Frontal cortex (tissue), 4 donors: Measurements from ENCODE around the gene AMZ2. TPM values are rescaled to one million over a fixed set of nuclear protein-coding genes. Genes with fewer than 3 reads are reported as not detected.
A peak's percentile ranks its signal among the peaks of the same experiment; 100 is the strongest.
"Not testable (repeated sequence)": the region's sequence is repeated elsewhere in the genome, so short reads cannot be mapped to it uniquely, and the experiment has no call there.

Experiments used
- DNase-seq, 2 donors: peaks; one replicate each; pipeline ENCODE4 v3.0.0; 2012; ENCODE audit warnings: low spot score in 2 of 2
- FAIRE-seq: peaks from 2 replicates; lab custom pipeline; 2012; peaks lifted over from hg19 to GRCh38; lab: Jason Lieb, UNC
- total RNA-seq: library from RNA; depleted of rRNA; stranded (reverse); fragments of >200 nt; gene quantifications from one replicate; pipeline ENCODE4 v1.2.3, GENCODE V29; 2014
- donor health status: control.
- donor health status: control.
- donor health status: control.

AMZ2 gene, protein sequence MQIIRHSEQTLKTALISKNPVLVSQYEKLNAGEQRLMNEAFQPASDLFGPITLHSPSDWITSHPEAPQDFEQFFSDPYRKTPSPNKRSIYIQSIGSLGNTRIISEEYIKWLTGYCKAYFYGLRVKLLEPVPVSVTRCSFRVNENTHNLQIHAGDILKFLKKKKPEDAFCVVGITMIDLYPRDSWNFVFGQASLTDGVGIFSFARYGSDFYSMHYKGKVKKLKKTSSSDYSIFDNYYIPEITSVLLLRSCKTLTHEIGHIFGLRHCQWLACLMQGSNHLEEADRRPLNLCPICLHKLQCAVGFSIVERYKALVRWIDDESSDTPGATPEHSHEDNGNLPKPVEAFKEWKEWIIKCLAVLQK
- total RNA-seq: 75.4 TPM

DNA sequence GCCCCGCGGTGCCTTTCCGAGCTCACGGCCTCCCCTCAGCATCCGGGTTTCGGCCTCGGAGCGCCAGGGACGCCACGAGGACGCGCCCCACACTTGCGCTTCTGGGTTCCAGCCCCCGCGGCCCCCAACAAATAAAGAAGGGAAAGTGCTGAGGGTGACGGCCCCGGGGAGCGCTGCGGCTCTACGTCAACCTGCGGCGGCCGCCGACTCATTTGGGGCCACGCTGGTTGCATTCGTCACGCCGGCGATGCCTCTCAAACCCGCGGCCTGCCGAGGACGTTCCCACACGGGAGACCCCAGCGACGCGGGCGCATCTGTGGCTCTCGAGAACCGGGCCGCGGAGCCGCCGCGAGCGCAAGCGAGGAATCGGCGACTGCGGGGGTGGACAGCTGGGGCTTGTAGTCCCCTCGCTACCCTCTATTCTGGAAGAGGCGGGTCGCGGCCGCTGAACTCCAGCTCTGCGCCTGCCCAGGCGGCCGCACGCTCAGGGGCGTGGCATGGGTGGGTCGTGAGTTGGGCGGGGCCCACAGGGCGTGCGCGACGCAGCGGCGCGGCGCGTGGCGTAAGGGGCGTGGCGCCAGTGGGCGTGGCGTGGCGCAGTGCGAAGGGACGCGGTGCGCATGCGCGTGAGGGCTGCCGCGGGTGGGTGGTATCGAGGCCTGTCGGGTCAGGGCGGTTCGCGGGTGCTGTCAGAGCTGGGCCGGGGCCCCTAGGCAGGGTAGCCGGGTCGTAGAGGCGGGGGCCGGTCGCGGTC is at the start of gene AMZ2:
Gene AMZ2 (plus strand): TSS at position 599 of the 754 bp plus-strand sequence. CDS start 2,145 bp downstream, outside the sequence.
- peak; percentile 89 to 93 for DNase-seq
- FAIRE-seq: no peak

DNA sequence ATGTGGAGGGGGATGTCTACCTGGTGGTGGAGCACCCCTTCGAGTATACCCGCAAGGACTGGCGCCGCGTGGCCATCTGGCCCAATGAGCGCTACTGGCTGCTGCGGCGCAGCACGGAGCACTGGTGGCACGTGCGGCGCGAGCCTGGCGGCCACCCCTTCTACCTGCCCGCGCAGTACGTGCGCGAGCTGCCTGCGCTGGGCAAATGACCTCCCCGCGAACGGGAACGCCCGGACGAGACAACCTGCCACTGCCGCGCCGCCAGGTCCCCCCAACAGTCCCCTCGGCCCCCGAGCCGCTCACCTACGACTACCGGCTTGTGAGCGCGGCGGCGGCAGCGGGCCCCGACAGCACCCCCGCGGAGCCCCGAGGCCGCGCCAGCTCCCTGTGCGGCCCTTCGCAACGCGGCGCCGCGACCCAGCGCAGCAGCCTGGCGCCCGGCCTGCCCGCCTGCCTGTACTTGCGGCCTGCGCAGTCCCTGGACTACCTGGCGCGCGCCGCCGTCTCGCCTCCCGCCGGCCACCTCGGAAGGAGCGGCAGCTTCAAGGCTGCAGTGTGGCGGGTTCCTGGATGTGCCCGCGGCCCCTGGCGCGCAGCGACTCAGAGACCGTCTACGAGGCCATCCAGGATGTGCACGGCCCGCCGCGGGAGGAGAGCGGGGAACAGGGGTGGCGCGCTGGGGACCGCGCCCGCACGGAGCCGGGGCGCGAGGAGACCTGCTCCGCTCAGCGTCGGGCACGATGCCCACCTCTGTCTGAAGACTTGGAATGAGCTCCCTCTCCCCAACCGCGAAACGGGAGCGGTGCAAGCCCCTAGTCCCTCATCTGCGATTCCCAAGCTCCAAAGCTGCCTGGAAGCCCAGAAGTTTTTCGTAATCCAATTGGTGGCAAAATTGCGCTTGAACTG is 48.7 kb upstream of the AMZ2 start:
- FAIRE-seq: no peak
- DNase-seq: peak in 1 of 2 donors; percentile 32

DNA sequence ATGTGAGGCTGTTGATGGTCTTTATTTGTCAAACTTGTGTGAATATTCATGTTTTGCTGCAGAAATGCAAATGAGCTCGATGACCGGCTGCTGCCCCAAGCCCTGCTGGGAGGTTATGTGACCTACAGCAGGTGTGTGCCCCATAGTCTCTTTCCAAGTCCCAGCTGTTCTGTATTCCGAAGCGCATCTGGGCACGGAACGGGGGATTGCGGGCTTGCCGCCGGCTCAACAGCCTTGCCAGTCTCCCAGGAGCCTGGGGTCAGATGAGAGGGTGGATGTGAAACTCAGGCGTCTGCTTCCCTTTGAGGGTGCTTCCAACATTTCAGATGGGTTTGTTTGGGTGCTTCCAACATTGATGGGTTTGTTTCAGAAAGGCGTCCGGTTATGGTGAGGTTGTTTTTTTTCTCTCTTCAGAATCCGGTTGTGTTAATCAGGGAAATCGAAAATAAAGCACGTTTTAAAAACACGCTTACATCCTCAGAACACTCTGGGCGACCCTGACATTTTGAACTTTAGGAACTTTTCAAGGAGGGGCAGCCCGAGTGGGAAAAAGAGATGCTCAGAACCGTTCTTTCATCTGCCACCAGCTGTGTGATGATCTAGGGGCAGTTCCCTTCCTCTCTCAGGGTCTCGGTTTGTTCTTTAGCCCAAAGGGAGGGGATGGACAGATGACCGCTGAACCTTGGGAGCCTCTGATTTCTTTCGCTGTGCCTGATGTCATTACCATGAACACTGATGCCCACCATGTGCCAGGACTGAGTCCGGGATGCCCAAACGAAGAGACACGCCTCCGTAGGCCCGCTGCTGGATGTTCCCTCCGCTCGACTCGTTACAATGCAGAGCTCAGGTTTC is 47.8 kb upstream of the AMZ2 start:
- DNase-seq (no peak), FAIRE-seq (no peak)

DNA sequence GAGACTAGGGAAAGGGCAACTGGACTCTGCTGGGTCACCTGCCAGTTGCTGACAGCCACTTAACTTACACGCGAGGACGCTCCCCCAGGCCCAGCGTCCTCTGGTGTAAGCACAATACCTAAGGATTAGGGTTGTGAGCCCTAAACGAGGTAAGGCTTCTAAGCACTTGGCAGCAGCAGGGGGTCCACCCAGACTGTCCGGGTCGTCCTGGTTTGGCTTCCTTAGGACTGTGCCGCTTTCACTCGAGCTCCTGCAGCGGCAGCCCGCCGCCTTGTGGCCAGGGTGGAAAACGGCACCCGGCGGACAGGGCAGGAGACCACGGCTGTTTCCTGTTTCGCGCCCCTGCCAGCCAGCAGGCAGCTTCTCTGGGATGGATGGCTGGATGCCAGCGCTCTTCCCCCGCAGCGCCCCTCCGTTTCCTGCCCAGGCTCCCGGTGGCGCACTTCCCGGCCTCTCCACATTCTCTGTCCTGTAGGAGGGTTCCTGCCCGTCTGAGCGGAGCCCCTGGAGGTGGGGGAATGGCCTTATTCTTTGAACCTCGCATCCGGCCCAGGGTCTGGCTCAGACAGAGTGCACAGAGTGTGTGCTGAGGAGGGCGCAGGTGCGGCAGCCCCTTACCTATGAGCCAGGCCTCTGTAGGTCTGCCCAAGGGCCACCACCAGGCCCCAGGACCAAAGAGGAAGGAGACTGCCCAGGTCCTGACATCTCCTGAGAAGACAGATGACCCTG is 47.0 kb upstream of the AMZ2 start:
- DNase-seq: peak; percentile 69 to 76
- no peak for FAIRE-seq

DNA sequence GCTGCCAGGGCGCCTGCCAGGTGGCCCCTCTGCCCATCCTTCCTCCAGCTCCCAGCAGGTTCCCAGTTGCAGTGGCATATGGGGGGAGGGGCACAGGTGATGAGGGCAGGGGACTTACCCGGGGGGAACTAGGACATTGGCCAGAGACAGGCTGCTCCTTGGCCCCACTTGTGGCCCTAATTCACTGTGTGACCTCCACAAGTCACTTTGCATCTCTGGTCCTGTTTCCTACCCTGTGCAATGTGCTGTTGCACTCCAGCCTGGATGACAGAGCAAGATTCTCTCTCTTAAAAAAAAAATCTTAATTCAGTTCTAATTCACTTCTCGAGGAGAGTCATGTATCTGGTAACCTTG is 46.4 kb upstream of the AMZ2 start:
- not testable (repeated sequence) for FAIRE-seq

DNA sequence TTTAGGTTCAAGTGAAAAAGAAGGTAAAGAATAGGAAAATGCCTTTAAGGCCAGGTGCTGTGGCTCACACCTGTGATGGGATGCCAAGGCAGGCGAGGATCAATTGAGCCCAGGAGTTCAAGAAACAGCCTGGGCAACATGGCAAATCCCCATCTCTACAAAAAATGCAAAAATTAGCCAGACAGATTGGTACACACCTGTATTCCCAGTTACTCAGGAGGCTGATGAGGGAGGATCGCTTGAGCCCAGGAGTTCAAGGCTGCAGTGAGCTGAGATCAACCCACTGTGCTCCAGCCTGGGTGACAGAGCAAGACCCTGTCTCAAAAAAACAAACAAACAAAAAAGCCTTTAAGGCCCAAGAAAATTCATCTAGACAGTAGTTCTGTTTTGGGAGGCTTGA is 45.5 kb upstream of the AMZ2 start:
- DNase-seq, FAIRE-seq: not testable (repeated sequence)

More for the DNA sequence above, 46.4 kb upstream of the AMZ2 start:
- DNase-seq: not testable (repeated sequence)

DNA sequence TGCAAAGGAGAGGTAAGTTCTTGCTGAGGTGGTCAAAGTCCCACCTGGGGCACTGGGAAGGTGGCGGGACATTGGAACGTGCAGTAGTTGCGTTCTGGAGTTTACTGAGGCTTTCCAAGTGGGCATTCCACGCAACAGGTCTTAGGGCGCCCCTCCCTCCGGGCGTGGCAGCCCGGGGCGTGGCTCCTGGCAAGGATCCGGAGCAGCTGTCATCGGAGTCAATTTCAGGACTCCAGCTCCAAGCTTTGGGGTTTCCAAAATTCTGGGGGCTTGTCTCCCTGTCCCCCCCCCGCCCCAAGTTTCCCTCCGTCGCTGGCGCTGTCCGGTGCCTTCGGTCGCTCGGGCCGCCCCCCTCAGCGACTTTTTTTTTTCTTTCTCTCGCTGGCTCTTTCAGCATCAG is 43.1 kb upstream of the AMZ2 start:
- no peak for FAIRE-seq

DNA sequence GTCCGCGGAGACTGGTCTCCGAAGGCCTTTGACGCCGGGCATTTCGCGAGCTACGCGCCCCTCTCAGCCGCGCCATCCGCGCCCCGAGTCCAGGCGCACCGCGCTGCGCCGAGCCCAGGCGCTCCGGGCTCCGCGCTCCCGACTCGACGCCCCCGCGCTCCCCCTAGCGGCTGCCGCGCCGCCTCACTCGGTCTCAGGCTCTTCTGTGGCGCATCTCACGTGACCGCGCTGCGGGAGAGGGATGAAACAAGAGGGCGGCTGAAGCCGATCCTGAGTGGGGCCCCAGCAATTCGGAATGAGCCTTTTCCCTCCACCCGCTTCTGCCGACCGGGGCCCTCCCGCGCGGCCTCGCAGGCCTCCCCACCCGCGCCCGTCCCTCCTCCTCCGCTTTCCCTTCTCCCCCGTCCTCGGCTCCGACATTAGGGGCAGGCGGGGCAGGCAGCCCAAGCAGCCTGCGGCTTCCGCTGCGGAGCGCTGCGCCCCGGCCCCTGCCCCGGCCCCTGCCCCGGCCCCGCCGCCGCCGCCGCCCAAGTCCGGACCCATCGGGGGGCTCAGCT is 42.5 kb upstream of the AMZ2 start:
- DNase-seq (peak; percentile 92 to 96), FAIRE-seq (no peak)

More for the DNA sequence above, 43.1 kb upstream of the AMZ2 start:
- no peak for DNase-seq

DNA sequence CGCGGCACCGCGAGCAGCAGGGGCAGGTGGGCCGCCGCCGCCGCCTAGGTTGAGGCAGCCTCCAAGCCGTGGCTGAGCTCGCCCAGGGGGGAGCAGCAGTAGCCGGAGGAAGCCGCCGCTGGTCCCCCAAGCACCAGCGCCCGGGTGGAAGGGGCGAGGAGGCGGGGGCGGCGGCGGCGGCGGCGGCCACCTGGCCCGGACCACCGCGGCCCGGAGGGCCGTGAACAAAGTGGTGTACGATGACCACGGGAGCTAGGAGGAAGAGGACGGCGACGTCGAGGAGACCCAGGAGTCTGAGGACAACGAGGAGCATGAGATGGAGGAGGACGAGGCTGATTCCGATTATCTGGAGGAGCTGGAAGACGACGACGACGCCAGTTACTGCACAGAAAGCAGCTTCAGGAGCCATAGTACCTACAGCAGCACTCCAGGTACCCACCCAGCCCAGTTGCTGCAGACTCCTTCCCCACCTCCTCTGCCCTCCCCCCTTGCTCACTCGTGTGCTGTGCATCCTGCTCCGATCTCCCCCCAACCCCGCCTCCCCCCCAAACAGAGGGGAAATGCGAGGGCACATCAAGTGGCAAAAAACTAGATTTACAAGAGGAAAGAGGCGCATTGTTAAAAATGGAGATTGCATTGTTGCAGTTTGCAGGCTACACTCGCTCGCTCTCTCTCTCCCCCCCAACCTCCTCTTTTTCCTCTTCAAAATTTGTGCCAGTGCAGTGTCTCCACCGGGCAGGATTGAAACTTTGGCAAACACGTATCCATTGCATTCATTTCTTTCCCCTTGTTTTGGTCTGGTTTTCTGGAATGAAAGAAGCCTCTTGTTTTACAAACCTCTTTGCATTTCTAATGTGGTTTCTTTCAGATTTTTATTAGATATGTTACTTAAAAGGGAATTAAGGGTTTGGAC is 41.8 kb upstream of the AMZ2 start:
- DNase-seq (peak in 1 of 2 donors; percentile 56), FAIRE-seq (no peak)

DNA sequence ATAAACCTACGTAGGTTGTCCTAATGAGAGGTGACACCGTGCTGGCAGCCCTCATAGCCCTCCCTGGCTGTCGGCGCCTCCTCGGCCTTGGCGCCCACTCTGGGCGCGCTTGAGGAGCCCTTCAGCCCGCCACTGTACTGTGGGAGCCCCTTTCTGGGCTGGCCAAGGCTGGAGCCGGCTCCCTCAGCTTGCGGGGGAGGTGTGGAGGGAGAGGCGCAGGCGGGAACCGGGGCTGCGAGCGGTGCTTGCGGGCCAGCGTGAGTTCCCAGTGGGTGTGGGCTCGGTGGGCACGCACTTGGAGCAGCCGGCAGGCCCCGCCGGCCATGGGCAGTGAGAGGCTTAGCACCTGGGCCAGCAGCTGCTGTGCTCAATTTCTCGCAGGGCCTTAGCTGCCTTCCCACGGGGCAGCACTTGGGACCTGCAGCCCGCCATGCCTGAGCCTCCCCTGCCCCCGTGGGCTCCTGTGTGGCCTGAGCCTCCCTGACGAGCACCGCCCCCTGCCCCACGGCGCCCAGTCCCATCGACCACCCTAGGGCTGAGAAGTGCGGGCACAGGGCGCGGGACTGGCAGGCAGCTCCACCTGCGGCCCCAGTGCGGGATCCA is 40.1 kb upstream of the AMZ2 start:
- DNase-seq: no peak
- no peak for FAIRE-seq

DNA sequence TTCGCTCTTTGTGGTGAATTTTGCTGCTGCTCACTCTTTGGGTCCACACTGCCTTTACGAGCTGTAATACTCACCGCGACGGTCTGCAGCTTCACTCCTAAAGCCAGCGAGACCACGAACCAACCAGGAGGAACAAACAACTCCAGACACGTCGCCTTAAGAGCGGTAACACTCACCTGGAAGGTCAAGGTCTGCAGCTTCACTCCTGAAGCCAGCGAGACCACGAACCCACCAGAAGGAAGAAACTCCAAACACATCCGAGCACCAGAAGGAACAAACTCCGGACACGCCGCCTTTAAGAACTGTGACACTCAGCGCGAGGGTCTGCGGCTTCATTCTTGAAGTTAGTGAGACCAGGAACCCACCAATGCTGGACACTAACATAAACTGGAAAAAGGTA is 39.2 kb upstream of the AMZ2 start:
- not testable (repeated sequence) for FAIRE-seq, DNase-seq

DNA sequence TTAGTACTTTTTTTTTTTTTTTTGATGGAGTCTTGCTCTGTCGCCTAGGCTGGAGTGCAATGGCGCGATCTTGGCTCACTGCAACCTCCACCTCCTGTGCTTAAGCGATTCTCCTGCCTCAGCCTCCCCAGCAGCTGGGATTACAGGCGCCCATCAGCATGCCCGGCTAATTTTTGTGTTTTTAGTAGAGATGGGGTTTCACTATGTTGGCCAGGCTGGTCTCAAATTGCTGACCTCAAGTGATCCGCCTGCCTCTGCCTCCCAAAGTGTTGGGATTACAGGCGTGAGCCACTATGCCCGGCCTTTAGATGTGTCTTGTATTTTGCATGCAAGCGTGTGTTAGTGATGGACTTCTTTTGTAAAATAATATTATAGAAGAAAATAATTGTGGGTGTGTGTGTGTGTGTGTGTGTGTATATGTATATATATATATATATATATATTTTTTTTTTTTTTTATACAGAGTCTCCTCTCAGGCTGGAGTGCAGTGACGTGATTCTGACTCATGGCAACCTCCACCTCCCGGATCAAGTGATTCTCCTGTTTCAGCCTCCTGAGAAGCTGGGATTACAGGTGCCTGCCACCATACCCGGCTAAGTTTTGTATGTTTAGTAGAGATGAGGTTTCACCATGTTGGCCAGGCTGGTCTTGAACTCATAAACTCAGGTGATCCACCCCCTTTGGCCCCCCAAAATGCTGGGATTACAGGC is 38.5 kb upstream of the AMZ2 start:
- DNase-seq, FAIRE-seq: not testable (repeated sequence)

DNA sequence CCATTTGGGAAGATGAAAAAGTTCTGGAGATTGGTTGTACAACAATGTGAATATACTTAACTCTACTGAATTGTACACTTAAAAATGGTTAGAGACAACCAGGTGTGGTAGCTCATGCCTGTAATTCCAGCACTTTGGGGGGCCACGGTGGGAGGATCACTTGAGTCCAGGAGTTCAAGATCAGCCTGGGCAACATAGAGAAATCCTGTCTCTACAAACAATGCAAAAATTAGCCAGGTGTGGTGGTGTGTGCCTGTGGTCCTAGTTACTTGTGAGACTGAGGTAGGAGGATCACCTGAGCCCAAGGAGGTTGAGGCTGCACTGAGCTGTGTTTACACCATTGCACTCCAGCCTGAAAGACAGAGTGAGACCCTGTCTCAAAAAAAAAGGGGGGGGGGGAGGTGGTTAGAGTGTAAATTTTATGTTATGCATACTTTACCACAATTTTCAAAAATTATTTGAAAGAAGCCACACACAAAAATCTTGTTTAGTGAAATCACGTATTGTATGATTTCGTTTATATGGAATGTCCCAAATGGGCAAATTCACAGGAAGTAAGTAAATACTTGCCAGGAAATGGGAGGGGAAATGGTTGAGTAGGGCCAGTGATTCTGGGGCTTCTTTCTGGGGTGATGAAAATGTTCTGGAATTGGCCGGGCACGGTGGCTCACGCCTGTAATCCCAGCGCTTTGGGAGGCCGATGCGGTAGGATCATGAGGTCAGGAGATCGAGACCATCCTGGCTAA is 37.1 kb upstream of the AMZ2 start:
- FAIRE-seq: no peak
- no peak for DNase-seq

DNA sequence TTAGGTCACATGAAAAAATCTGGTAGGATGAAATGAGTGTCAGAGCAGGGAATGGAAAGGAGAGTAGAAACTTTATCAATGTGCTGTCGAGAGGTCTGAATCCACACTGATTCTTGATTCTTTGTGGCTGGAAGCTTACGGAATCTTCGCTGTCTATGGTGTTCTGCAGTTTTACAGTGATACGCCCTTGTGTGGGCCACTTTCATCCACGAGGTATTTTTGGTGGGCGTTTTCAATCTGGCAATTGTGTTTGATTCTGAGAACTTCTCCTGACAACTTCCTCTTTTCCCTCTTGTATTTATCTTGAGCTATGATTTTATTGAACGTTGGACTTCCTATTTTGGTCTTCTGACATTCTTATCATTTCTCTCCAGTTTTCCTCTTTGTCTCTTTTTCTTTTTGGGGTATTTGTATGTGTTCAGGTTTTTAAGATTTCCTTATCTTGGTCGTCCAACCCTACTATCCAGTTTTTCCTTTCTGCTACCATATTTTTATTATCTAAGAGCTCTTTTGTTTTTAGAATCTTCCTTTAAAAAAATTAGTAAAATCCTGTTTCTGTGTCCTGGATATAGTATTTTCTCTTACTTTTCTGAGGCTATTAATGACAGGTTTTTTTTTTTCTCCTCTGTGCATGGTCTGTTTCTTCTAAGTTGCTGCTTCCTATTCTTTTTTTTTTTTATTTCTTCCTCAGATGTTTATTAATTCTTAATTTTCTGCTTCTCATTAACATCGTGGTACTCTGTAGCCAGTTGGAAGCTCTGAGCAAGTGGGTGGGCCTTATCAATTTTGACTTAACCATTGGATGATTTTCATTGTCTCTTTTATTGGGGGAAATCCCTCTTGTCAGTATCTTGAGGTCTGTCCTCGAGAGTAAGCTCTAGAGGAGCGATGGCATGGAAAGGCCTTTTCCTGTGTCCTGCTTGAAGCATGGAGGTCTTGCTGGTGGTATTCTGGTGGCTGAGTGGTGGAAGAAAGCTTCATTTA is 34.1 kb upstream of the AMZ2 start:
- DNase-seq, FAIRE-seq: not testable (repeated sequence)
